NCI-H1092 (cell line): ENCODE measurements around the gene CNTN4.

Source experiments
- DNase-seq: peaks from one replicate; lab custom pipeline; 2025; lab: John Stamatoyannopoulos, UW

CNTN4 gene

DNA sequence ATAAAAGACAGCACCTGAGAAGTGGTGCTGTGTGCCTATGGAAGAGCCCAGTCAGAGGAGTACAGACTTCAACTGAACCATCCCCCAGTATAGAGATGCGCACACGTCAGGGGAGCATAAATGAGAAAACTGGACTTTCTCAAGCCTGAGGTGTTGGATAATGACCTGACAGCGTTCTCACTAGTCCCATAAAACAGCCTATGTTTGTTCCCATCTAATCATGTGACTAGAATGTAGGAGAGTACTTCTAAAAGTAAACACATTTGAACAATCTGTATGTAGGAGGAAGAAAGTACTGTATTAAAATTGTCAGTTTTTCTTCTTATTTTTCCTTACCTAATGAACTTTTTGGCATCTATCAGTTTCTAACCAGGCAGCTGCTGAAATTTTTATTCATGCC, 498.9 kb downstream of the CNTN4 start:
- no peak for DNase-seq

GRCh38 chr3:2599471-2599870, 500.8 kb downstream of the CNTN4 start:
- DNase-seq = no peak

DNA sequence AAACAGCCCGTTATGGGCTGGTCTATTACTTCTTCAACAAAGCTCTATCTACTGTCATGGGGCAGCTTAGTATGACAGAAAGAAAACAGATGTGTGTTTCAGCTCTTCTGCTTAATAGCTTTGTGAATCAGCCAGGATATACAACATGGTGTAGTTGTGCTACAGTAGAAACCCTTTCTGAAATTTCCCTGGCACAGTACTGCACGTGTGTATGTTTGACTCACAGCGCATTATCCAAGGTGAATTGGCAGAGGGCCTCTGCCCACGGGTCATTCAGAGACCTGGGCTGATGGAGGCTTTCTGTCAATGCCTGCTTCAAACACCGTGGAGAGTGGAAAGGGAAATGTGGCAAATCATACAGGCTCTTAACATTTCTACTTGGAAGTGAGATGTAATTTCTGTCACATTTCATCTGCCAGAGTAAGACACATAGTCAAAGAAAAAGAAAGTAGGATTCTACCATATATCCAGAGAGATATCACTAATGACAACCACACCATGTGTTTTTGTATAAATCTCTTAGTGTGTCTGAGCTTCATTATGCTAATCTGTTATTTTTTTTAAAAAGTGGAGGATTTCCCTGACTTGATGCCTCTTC, 505.1 kb downstream of the CNTN4 start:
- no peak for DNase-seq

- no peak for DNase-seq
These were observed 515.9 kb downstream of the CNTN4 start for GRCh38 chr3:2614578-2614977.

GRCh38 chr3:2615080-2615479, 516.4 kb downstream of the CNTN4 start:
- no peak for DNase-seq

GRCh38 chr3:2623436-2623835, 524.8 kb downstream of the CNTN4 start:
- DNase-seq = no peak

DNA sequence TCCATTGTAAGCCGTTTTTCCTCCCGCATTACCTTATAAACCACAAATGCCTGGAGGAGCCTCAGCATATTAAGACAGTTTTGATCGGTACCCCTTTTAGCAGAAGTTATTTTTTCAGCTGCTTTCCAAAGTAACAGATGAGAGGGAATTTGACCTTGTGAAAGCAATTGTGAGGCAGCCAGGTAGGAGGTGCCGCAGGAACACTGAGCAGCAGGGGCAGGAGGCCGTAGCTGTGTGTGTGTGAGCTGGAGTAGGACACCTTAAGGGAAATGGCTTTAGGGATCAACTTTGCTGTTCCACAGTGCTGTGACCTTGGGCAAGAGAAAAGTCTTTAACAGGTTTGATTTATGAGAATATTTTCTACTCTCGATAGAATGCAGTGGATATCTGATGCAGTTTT, 529.5 kb downstream of the CNTN4 start:
- DNase-seq = no peak

GRCh38 chr3:2635511-2635910, 536.8 kb downstream of the CNTN4 start:
- no peak for DNase-seq

- DNase-seq = no peak
These were observed 544.9 kb downstream of the CNTN4 start for GRCh38 chr3:2643606-2644005.

- no peak for DNase-seq
These were observed 546.3 kb downstream of the CNTN4 start for GRCh38 chr3:2645001-2645400.

DNA sequence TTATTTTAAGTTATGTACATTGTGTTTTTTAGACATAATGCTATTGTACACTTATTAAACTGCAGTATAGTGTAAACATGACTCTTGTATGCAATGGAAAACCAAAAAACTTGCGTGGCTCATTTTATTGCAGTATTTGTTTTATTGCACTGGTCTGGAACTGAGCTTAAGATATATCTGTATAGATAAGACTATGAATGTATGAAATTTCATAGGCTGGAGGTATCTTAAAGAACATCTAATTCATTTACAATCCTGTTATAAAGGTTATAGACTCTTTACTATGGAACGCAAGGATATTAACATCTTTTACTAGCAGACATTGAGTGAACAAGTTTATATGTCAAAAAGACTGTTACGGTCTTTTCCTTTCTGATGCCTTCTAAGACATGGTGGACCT, 552.1 kb downstream of the CNTN4 start:
- DNase-seq = no peak

- DNase-seq = no peak
These were observed 553.7 kb downstream of the CNTN4 start for GRCh38 chr3:2652386-2652785.

DNA sequence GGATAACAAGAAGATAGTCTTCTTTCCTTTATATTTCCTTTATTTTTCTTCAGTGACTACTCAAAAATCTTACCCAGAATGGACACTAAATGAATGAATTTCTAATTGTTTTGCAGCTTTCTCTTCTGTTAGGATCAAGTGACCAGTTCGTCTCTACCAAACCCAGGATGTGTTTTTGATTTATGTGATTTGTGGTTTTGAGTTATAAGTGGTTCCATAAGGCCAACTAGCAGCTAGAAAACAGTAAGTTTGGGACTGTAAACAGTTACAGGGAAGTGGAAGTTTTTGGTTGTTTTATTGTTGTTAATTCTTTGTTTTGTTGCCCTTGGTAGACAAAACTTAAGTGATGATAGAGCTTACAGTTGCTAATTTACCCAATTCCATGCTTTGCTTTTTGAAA, 555.0 kb downstream of the CNTN4 start:
- DNase-seq = no peak

- no peak for DNase-seq
These were observed 556.6 kb downstream of the CNTN4 start for GRCh38 chr3:2655229-2655701.

DNA sequence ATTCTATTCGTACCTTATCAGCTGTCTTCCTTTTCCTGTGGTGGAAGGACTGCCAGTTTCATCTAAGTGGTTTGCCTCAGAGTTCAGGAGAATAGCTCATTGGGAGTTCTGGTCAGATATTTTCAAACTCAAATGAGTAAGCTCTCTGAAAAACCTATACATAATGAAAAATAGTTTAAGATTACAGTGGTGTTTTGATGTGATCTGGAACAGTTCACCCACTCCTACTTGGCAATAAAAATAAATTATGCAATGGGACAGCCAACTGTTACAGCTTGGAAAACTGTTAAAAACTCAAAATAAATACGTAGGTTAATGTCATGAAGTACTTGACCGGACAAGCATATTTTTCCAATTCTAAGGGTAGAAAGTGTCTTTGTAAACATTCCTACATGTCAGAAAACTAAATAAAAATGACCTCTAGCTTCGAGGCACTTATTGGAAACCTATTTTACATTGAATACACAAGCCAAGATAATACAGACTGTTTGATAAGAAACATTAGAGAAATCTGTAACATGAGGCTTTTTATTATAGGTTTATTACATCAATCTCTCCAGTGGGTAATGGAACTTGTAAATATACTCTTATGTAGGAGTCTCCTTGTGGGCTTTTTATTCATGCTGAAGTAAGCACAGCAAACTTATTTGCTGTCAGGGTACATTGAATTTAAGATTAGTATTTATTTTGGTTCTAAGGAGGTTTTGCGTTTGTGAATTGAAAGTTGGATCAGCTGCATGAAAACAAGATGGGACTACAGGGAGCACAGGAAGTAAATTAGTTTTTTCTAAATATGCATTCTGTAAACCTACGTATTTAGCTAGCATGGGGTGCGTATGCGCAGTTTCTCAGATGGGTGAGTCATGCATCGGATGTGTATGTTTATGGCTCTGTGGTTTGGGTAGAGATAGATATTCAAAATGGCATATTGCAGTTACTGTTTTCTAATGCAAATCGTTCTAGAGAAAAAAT, 558.4 kb downstream of the CNTN4 start:
- DNase-seq = no peak

- DNase-seq = no peak
These were observed 559.3 kb downstream of the CNTN4 start for GRCh38 chr3:2657971-2658370.

GRCh38 chr3:2659896-2660295, 561.2 kb downstream of the CNTN4 start:
- DNase-seq = no peak

DNA sequence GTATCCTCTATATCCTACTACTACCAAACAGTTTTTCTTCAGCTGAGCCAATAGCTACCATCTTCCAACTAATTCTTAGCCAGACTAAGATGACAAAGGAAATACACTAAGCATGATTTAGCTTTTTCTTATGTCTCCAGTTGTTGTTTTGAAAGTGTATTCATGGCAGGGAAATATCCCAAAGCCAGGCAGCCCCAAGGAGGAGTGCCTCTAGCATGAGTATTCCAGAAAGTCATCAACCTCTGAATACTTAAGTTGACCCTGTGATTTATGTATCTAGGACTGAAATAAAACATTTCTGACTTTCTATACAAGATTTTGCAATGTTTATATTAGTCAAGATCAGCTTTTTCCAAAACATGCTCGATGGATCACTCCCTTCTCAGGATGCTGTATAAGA, 562.4 kb downstream of the CNTN4 start:
- no peak for DNase-seq

GRCh38 chr3:2677501-2677900, 578.8 kb downstream of the CNTN4 start:
- DNase-seq = no peak

DNA sequence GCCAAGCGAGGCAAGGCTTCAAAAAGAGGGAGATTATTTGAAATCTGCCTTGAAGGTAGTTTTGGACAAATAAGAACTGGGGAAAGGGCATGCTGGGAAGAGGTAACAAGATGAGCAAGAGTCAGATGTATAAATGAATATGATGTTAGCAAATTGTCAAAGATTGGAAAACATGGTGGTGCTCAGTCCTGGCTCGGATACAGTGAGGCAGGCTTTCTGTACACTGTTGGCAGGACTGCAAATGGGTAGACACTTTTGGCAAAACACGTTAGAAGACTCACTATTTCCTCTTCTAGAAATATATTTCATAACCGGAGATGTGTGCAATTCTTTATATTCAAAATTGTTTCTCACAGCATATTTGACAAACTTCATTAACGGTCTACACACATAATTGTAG, 581.6 kb downstream of the CNTN4 start:
- no peak for DNase-seq

GRCh38 chr3:2684046-2684445, 585.4 kb downstream of the CNTN4 start:
- no peak for DNase-seq

GRCh38 chr3:2686816-2687502, 588.3 kb downstream of the CNTN4 start:
- no peak for DNase-seq

- no peak for DNase-seq
These were observed 598.9 kb downstream of the CNTN4 start for GRCh38 chr3:2697589-2697988.
